T-cell (primary cell): Measurements from ENCODE around the gene SNAP47. TPM values are rescaled to one million over a fixed set of nuclear protein-coding genes. Genes with fewer than 3 reads are reported as not detected.

Source experiments
- ATAC-seq, 4 experiments: fragments of 200-7000 bp in 3 of 4; fragments of 150-1000 bp in 1 of 4; cut with Tn5 transposase; replicated peaks in 1 of 4; 1 replicate in 3 of 4; 2 replicates in 1 of 4; pipeline ENCODE4 v1.10.0; 2021; ENCODE audit warnings: moderate library complexity in 3 of 4, mild to moderate bottlenecking in 2 of 4, moderate number of reproducible peaks in 1 of 4
- CTCF ChIA-PET, 2 donors: fragments of 300-600 bp; sonication (Branson Sonifier 250); formaldehyde crosslinking; loops; one replicate each; lab custom pipeline; 2022; ENCODE audit warnings: antibody characterized with exemption in 2 of 2; lab: Charles Lee
- POLR2A ChIA-PET, 2 donors: fragments of 300-600 bp; sonication (Branson Sonifier 250); formaldehyde crosslinking; loops; one replicate each; lab custom pipeline; 2022; ENCODE audit warnings: antibody characterized with exemption in 2 of 2; lab: Charles Lee
- DNase-seq, 35 experiments: peaks; one replicate each; pipeline versions ENCODE4 v3.0.0 to v3.0.0-alpha.2; 2013 to 2023
- H3K27ac ChIP-seq: one replicate; pipeline ENCODE4 v1.5.1; 2013; ENCODE audit warnings: low read length
- H3K27me3 ChIP-seq, 2 experiments: replicated peaks in 1 of 2; 1 replicate in 1 of 2; 2 replicates in 1 of 2; pipeline versions ENCODE4 v1.6.1 to v1.7.0; 2013; ENCODE audit warnings: low read length in 1 of 2, mixed read lengths in 1 of 2; ENCODE audit not compliant: control insufficient read depth in 2 of 2, insufficient read depth in 2 of 2; ENCODE audit errors: extremely low read depth in 1 of 2
- H3K36me3 ChIP-seq, 2 donors: 1 replicate in 1 of 2; 2 replicates in 1 of 2; pipeline versions ENCODE4 v1.6.1 to v1.7.0; 2013; ENCODE audit warnings: low read length in 1 of 2; ENCODE audit not compliant: control insufficient read depth in 2 of 2, insufficient read depth in 1 of 2; ENCODE audit errors: extremely low read depth in 1 of 2
- H3K4me1 ChIP-seq, 2 experiments: 1 replicate in 1 of 2; 2 replicates in 1 of 2; pipeline versions ENCODE4 v1.6.1 to v1.7.0; 2013; ENCODE audit warnings: low read length in 2 of 2, mixed read lengths in 1 of 2; ENCODE audit not compliant: insufficient read depth in 2 of 2, control insufficient read depth in 1 of 2; ENCODE audit errors: extremely low read depth in 1 of 2
- H3K4me3 ChIP-seq, 2 donors: 1 replicate in 1 of 2; 2 replicates in 1 of 2; pipeline versions ENCODE4 v1.5.1 to v1.7.0; 2013; ENCODE audit warnings: mild to moderate bottlenecking in 2 of 2, low read length in 1 of 2, moderate library complexity in 1 of 2; ENCODE audit not compliant: control insufficient read depth in 1 of 2; ENCODE audit errors: extremely low read depth in 1 of 2
- H3K9me3 ChIP-seq: 2 replicates; pipeline ENCODE4 v1.7.0; 2013
- H3K27ac Mint-ChIP-seq, 2 donors: one replicate each; pipeline ENCODE4 v1.8.0; 2020 to 2021; ENCODE audit warnings: mild to moderate bottlenecking in 2 of 2, mixed read lengths in 2 of 2
- H3K27me3 Mint-ChIP-seq, 2 donors: one replicate each; pipeline ENCODE4 v1.8.0; 2021 to 2022; ENCODE audit warnings: mixed read lengths in 2 of 2
- H3K36me3 Mint-ChIP-seq: one replicate; pipeline ENCODE4 v1.8.0; 2021; ENCODE audit warnings: mixed read lengths
- H3K4me1 Mint-ChIP-seq, 3 donors: one replicate each; pipeline ENCODE4 v1.8.0; 2020 to 2022; ENCODE audit warnings: mixed read lengths in 3 of 3, mild to moderate bottlenecking in 1 of 3
- H3K4me3 Mint-ChIP-seq, 3 donors: one replicate each; pipeline ENCODE4 v1.8.0; 2020 to 2022; ENCODE audit warnings: mild to moderate bottlenecking in 3 of 3, mixed read lengths in 3 of 3, moderate library complexity in 3 of 3
- H3K9me3 Mint-ChIP-seq, 3 donors: one replicate each; pipeline ENCODE4 v1.8.0; 2020 to 2022; ENCODE audit warnings: mixed read lengths in 3 of 3
- WGBS: methylation state at CpG from one replicate; pipeline ENCODE4 v1.1.5; 2013; ENCODE audit warnings: missing lambda C conversion rate; ENCODE audit not compliant: insufficient coverage; 5-methylcytosine and 5-hydroxymethylcytosine counted together
- total RNA-seq, 35 experiments: library from RNA in 6 of 35; stranded (reverse) in 6 of 35; fragments of 120-200 nt in 1 of 35; gene quantifications; one replicate each; pipeline versions ENCODE4 v1.2.1 to v1.2.4 and lab custom pipeline; 2013 to 2026

SNAP47 gene
- total RNA-seq, 5 donors from 2014 or later (not counting 1 experiment from before 2014, with no cell fraction given), result 20.1 to 35.6 (median 30.7) TPM

GRCh38 chr1:227740401-227740960 is 5.2 kb downstream of the SNAP47 start:
- H3K27ac Mint-ChIP-seq, result no peak overlapping the region
- ChIA-PET CTCF (no interaction called here), POLR2A (no interaction called here)
- H3K4me1 ChIP-seq, result peaks cover 7 to 62% of the 10 kb centered on the region in 2 experiments
- H3K4me3 Mint-ChIP-seq, result no peak overlapping the region
- WGBS, result 79% methylated on average over 3 of the region's 3 CpGs
- peaks cover 62 to 75% (median 73%) of the 10 kb centered on the region in 3 donors for H3K4me1 Mint-ChIP-seq
- H3K36me3 ChIP-seq, result peaks cover 0 to 3% of the 10 kb centered on the region in 2 donors
- H3K36me3 Mint-ChIP-seq, result peaks cover 5% of the 10 kb centered on the region
- H3K9me3 Mint-ChIP-seq, result no peaks in the 10 kb centered on the region
- no peaks in the 10 kb centered on the region for H3K9me3 ChIP-seq
- no peak overlapping the region for H3K4me3 ChIP-seq
- no peaks in the 10 kb centered on the region for H3K27me3 ChIP-seq
- no peak overlapping the region for H3K27ac ChIP-seq
- no peak for ATAC-seq
- DNase-seq, result no peak
- no peaks in the 10 kb centered on the region for H3K27me3 Mint-ChIP-seq

GRCh38 chr1:227741166-227741870 is 6.1 kb downstream of the SNAP47 start:
- ATAC-seq, result no peak
- peaks cover 3 to 59% of the 10 kb centered on the region in 2 experiments for H3K4me1 ChIP-seq
- H3K4me3 ChIP-seq, result no peak overlapping the region
- CTCF ChIA-PET, result no interaction called here
- H3K27me3 ChIP-seq, result no peaks in the 10 kb centered on the region
- H3K27ac ChIP-seq, result no peak overlapping the region
- DNase-seq, result no peak
- H3K4me1 Mint-ChIP-seq, result peaks cover 64 to 71% (median 66%) of the 10 kb centered on the region in 3 donors
- no peaks in the 10 kb centered on the region for H3K9me3 ChIP-seq
- peak overlapping the region in 1 of 2 donors; percentile 10 for H3K27ac Mint-ChIP-seq
- no peak overlapping the region for H3K4me3 Mint-ChIP-seq
- 90% methylated on average over 16 of the region's 17 CpGs for WGBS
- H3K27me3 Mint-ChIP-seq, result no peaks in the 10 kb centered on the region
- H3K36me3 ChIP-seq, result peaks cover 0 to 3% of the 10 kb centered on the region in 2 donors
- peaks cover 7% of the 10 kb centered on the region for H3K36me3 Mint-ChIP-seq
- no peaks in the 10 kb centered on the region for H3K9me3 Mint-ChIP-seq
- POLR2A ChIA-PET, result no interaction called here

- Mint-ChIP-seq H3K4me1 (peaks cover 56 to 71% (median 62%) of the 10 kb centered on the region in 3 donors), H3K36me3 (peaks cover 9% of the 10 kb centered on the region), H3K27me3 (no peaks in the 10 kb centered on the region), H3K4me3 (no peak overlapping the region), H3K9me3 (no peaks in the 10 kb centered on the region), H3K27ac (no peak overlapping the region)
- no peak for ATAC-seq
- ChIA-PET POLR2A (interaction anchor here in 1 of 2 donors (0.6 kb wide), 1 partner anchor 986 kb away, joined by 3 read pairs; no protein-coding TSS in a partner anchor), CTCF (no interaction called here)
- Histone ChIP-seq H3K4me1 (peaks cover 3 to 58% of the 10 kb centered on the region in 2 experiments), H3K9me3 (no peaks in the 10 kb centered on the region), H3K27me3 (no peaks in the 10 kb centered on the region), H3K4me3 (no peak overlapping the region), H3K36me3 (peaks cover 3 to 6% of the 10 kb centered on the region in 2 donors), H3K27ac (no peak overlapping the region)
- DNase-seq, result peak in 1 of 35 experiments; percentile 22
- 94% methylated on average over 14 of the region's 18 CpGs for WGBS
Measured at GRCh38 chr1:227742738-227743715, 7.8 kb downstream of the SNAP47 start.

- peaks cover 16% of the 10 kb centered on the region for H3K36me3 Mint-ChIP-seq
- ATAC-seq (peak in 1 of 4 experiments; percentile 29), DNase-seq (no peak)
- no peak overlapping the region for H3K4me3 Mint-ChIP-seq
- peak overlapping the region; percentile 41 to 69 for H3K27ac Mint-ChIP-seq
- Histone ChIP-seq H3K4me1 (peaks cover 3 to 61% of the 10 kb centered on the region in 2 experiments), H3K9me3 (no peaks in the 10 kb centered on the region), H3K4me3 (no peak overlapping the region), H3K36me3 (peaks cover 11 to 15% of the 10 kb centered on the region in 2 donors), H3K27ac (no peak overlapping the region), H3K27me3 (no peaks in the 10 kb centered on the region)
- H3K4me1 Mint-ChIP-seq, result peaks cover 60 to 77% (median 68%) of the 10 kb centered on the region in 3 donors
- ChIA-PET POLR2A (no interaction called here), CTCF (interaction anchor here in 1 of 2 donors (0.6 kb wide), 1 partner anchor 207 kb away, joined by 6 read pairs; no protein-coding TSS in a partner anchor)
- H3K9me3 Mint-ChIP-seq, result no peaks in the 10 kb centered on the region
- WGBS, result 63% methylated on average over 8 of the region's 8 CpGs
- no peaks in the 10 kb centered on the region for H3K27me3 Mint-ChIP-seq
Measured at GRCh38 chr1:227744668-227745067, 9.4 kb downstream of the SNAP47 start.

GRCh38 chr1:227745568-227746265 is 10.5 kb downstream of the SNAP47 start:
- no peaks in the 10 kb centered on the region for H3K27me3 Mint-ChIP-seq
- ATAC-seq (no peak), DNase-seq (no peak)
- H3K4me1 Mint-ChIP-seq, result peaks cover 51 to 68% (median 58%) of the 10 kb centered on the region in 3 donors
- POLR2A ChIA-PET, result no interaction called here
- H3K4me1 ChIP-seq, result peaks cover 3 to 50% of the 10 kb centered on the region in 2 experiments
- 91% methylated on average over 6 of the region's 12 CpGs for WGBS
- no peak overlapping the region for H3K4me3 Mint-ChIP-seq
- H3K9me3 Mint-ChIP-seq, result no peaks in the 10 kb centered on the region
- CTCF ChIA-PET, result no interaction called here
- H3K9me3 ChIP-seq, result no peaks in the 10 kb centered on the region
- H3K27ac Mint-ChIP-seq, result no peak overlapping the region
- no peak overlapping the region for H3K27ac ChIP-seq
- peaks cover 13 to 24% of the 10 kb centered on the region in 2 donors for H3K36me3 ChIP-seq
- H3K27me3 ChIP-seq, result no peaks in the 10 kb centered on the region
- H3K4me3 ChIP-seq, result no peak overlapping the region
- peaks cover 17% of the 10 kb centered on the region for H3K36me3 Mint-ChIP-seq
